ENCODE measurements around the gene TAAR9. TPM values are rescaled to one million over a fixed set of nuclear protein-coding genes. Genes with fewer than 3 reads are reported as not detected.

TAAR9 gene
- total RNA-seq, 4 donors from 2014 or later, result not detected

DNA sequence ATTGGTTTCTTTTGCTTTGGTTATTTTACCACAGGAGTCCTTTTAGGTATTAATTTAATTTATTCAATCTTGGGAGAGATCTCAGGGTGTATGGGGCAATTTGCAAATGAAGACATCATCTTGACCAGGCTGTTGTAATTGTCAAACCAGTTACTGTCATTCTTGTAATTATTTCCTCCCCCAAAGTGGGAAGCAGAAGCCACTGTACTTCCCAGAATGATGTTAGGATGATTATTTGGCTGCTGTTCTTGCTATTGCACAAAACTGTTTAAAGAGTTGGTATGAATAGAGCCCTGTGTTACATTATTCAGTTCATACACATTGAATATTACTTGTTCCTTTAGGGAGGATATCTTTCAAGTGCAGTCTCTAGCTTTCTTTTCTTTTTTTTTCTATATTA lies 33.7 kb downstream of the TAAR9 start:
- Histone ChIP-seq H3K4me1 (no peaks in the 10 kb centered on the region), H3K27ac (no peak overlapping the region), H3K4me3 (no peak overlapping the region), H3K9me3 (no peaks in the 10 kb centered on the region), H3K36me3 (no peaks in the 10 kb centered on the region), H3K27me3 (peaks cover 0 to 3% (median 0%) of the 10 kb centered on the region in 3 donors)
- DNase-seq, result no peak
- ATAC-seq, result no peak
- in situ Hi-C loops (cut with MboI; ENCODE audit: low sequenced_read_pairs in 4 of 4) (no loop called here), intact Hi-C loops (cut with DNase I; ENCODE audit: low total_unique reads) (no loop called here)
- TF ChIP-seq POLR2A (IDR thresholded peaks at IDR 0.05) (no peak), CTCF (IDR thresholded peaks at IDR 0.05 in 4 of 5, conservative IDR thresholded peaks at IDR 0.05 in 1 of 5) (no peak)

- H3K4me3 ChIP-seq, result no peak overlapping the region
- in situ Hi-C loops (cut with MboI; ENCODE audit: low sequenced_read_pairs in 4 of 4), result no loop called here
- no peaks in the 10 kb centered on the region for H3K36me3 ChIP-seq
- no peak for ATAC-seq
- no peaks in the 10 kb centered on the region for H3K4me1 ChIP-seq
- no peak for DNase-seq
- no peaks in the 10 kb centered on the region for H3K27me3 ChIP-seq
- TF ChIP-seq POLR2A (IDR thresholded peaks at IDR 0.05) (no peak), CTCF (IDR thresholded peaks at IDR 0.05 in 4 of 5, conservative IDR thresholded peaks at IDR 0.05 in 1 of 5) (no peak)
- no peak overlapping the region for H3K27ac ChIP-seq
- intact Hi-C loops (cut with DNase I; ENCODE audit: low total_unique reads), result no loop called here
- H3K9me3 ChIP-seq, result no peaks in the 10 kb centered on the region
Observed at GRCh38 chr6:132584698-132585097, 46.6 kb downstream of the TAAR9 start.

- intact Hi-C loops (cut with DNase I; ENCODE audit: low total_unique reads) (no loop called here), in situ Hi-C loops (cut with MboI; ENCODE audit: low sequenced_read_pairs in 4 of 4) (no loop called here)
- no peak overlapping the region for H3K4me3 ChIP-seq
- H3K4me1 ChIP-seq, result no peaks in the 10 kb centered on the region
- H3K36me3 ChIP-seq, result no peaks in the 10 kb centered on the region
- H3K27me3 ChIP-seq, result no peaks in the 10 kb centered on the region
- DNase-seq (no peak), ATAC-seq (no peak)
- TF ChIP-seq POLR2A (IDR thresholded peaks at IDR 0.05) (no peak), CTCF (IDR thresholded peaks at IDR 0.05 in 4 of 5, conservative IDR thresholded peaks at IDR 0.05 in 1 of 5) (no peak)
- H3K9me3 ChIP-seq, result no peaks in the 10 kb centered on the region
- H3K27ac ChIP-seq, result no peak overlapping the region
Observed at GRCh38 chr6:132587424-132587823, 49.3 kb downstream of the TAAR9 start.

Other genes starting within 250 kb of the TAAR9 start
- under 1 TPM in 3 of 4 donors, not detected in 1; 0.62 to 0.69 (median 0.66) TPM for gene MOXD1, start 136.8 kb upstream of the TAAR9 start, total RNA-seq
- gene STX7, start 25.2 kb upstream of the TAAR9 start, total RNA-seq, result 10 to 100 TPM; 18.2 to 64.3 (median 20.6) TPM
- gene TAAR8, start 14.4 kb downstream of the TAAR9 start, total RNA-seq, result not detected
- gene TAAR6, start 32.0 kb downstream of the TAAR9 start, total RNA-seq, result not detected
- gene TAAR5, start 51.5 kb downstream of the TAAR9 start, total RNA-seq, result not detected
- not detected for gene TAAR2, start 86.0 kb downstream of the TAAR9 start, total RNA-seq
- not detected for gene TAAR1, start 120.9 kb downstream of the TAAR9 start, total RNA-seq
- 1 to 10 TPM in 2 of 4 donors, under 1 TPM in 2; 0.39 to 1.9 (median 0.85) TPM for gene VNN1, start 175.8 kb downstream of the TAAR9 start, total RNA-seq
- 1 to 10 TPM in 2 of 4 donors, under 1 TPM in 1, not detected in 1; 0.82 to 3.3 (median 1.9) TPM for gene VNN2, start 219.6 kb downstream of the TAAR9 start, total RNA-seq

Measured in gastrocnemius medialis (tissue), 4 donors.